BE2C (cell line): ENCODE data around the gene CCDC187.

Experiments
- DNase-seq: peaks from one replicate; pipeline ENCODE4 v3.0.0-alpha.2; 2020
- H3K27me3 ChIP-seq: fragments of 250-450 bp; sonication (Bioruptor Pico); 2 replicates; pipeline ENCODE4 v1.5.1; 2020; ENCODE audit warnings: mild to moderate bottlenecking
- H3K36me3 ChIP-seq: fragments of 250-450 bp; sonication (Bioruptor Pico); 2 replicates; pipeline ENCODE4 v1.5.1; 2020; ENCODE audit warnings: mild to moderate bottlenecking
- H3K4me1 ChIP-seq: fragments of 250-450 bp; sonication (Bioruptor Pico); 2 replicates; pipeline ENCODE4 v1.5.1; 2020
- H3K4me3 ChIP-seq: 2 replicates; pipeline ENCODE4 v1.5.1; 2011; ENCODE audit warnings: low read depth, low read length
- H3K9me3 ChIP-seq: fragments of 250-450 bp; sonication (Bioruptor Pico); 2 replicates; pipeline ENCODE4 v1.5.1; 2020
- CTCF ChIP-seq: IDR thresholded peaks from 2 replicates; pipeline ENCODE4 v1.5.1; 2012; ENCODE audit warnings: mild to moderate bottlenecking, low read depth, low read length

The CCDC187 gene

GRCh38 chr9:136312436-136312835 is 8.5 kb upstream of the CCDC187 start:
- peak; percentile 63 for DNase-seq
- H3K27me3 ChIP-seq: no peaks in the 10 kb centered on the region

GRCh38 chr9:136312009-136312375 is 8.1 kb upstream of the CCDC187 start:
- no peak for DNase-seq
- Histone ChIP-seq H3K27me3 (no peaks in the 10 kb centered on the region), H3K4me3 (no peak overlapping the region), H3K9me3 (peaks cover 13% of the 10 kb centered on the region), H3K36me3 (no peaks in the 10 kb centered on the region), H3K4me1 (peaks cover 9% of the 10 kb centered on the region)
- TF ChIP-seq CTCF: no peak

More at GRCh38 chr9:136312436-136312835, 8.5 kb upstream of the CCDC187 start:
- H3K36me3 ChIP-seq: no peaks in the 10 kb centered on the region
- TF ChIP-seq CTCF: peak; percentile 70
- peaks cover 9% of the 10 kb centered on the region for H3K4me1 ChIP-seq
- H3K4me3 ChIP-seq: no peak overlapping the region
- H3K9me3 ChIP-seq: peaks cover 13% of the 10 kb centered on the region

GRCh38 chr9:136311051-136312008 is 7.4 kb upstream of the CCDC187 start:
- Histone ChIP-seq H3K36me3 (no peaks in the 10 kb centered on the region), H3K27me3 (no peaks in the 10 kb centered on the region), H3K9me3 (peaks cover 12% of the 10 kb centered on the region), H3K4me1 (peaks cover 9% of the 10 kb centered on the region), H3K4me3 (no peak overlapping the region)
- no peak for TF ChIP-seq CTCF
- DNase-seq: no peak

- peaks cover 18% of the 10 kb centered on the region for H3K4me1 ChIP-seq
- no peaks in the 10 kb centered on the region for H3K36me3 ChIP-seq
- no peak overlapping the region for H3K4me3 ChIP-seq
- TF ChIP-seq CTCF: no peak
- H3K27me3 ChIP-seq: no peaks in the 10 kb centered on the region
- peak; percentile 55 for DNase-seq
- peaks cover 8% of the 10 kb centered on the region for H3K9me3 ChIP-seq
Measured at GRCh38 chr9:136310273-136311030, 6.6 kb upstream of the CCDC187 start.

- H3K9me3 ChIP-seq: peaks cover 2% of the 10 kb centered on the region; the same call in 1 of the 2 replicates
- DNase-seq: no peak
- H3K4me1 ChIP-seq: peaks cover 20% of the 10 kb centered on the region
- no peaks in the 10 kb centered on the region for H3K36me3 ChIP-seq
- H3K4me3 ChIP-seq: no peak overlapping the region
- H3K27me3 ChIP-seq: no peaks in the 10 kb centered on the region
- no peak for TF ChIP-seq CTCF
Measured at GRCh38 chr9:136309806-136310220, 5.9 kb upstream of the CCDC187 start.
